Heart left ventricle (tissue), 16 donors: Measurements from ENCODE around the gene MAGI1. TPM values are rescaled to one million over a fixed set of nuclear protein-coding genes. Genes with fewer than 3 reads are reported as not detected.

Experiments
- ATAC-seq, 4 donors: fragments of 200-7000 bp; cut with Tn5 transposase; one replicate each; pipeline ENCODE4 v1.9.1; 2020 to 2022; ENCODE audit warnings: moderate library complexity in 4 of 4, mild to moderate bottlenecking in 3 of 4, moderate number of reproducible peaks in 1 of 4
- DNase-seq, 5 donors: peaks; one replicate each; pipeline ENCODE4 v3.0.0-alpha.2; 2020
- H3K27ac ChIP-seq, 12 donors: fragments of 200-600 bp; sonication (generic) in 4 of 12; one replicate each; pipeline versions ENCODE4 v1.5.0 to v1.8.0; 2016 to 2022; ENCODE audit warnings: mild to moderate bottlenecking in 2 of 12
- H3K27me3 ChIP-seq, 9 donors: fragments of 200-600 bp; sonication (generic) in 2 of 9; one replicate each; pipeline versions ENCODE4 v1.5.1 to v1.8.0; 2016 to 2022; ENCODE audit warnings: mild to moderate bottlenecking in 3 of 9
- H3K36me3 ChIP-seq, 9 donors: fragments of 200-600 bp; sonication (generic) in 2 of 9; one replicate each; pipeline versions ENCODE4 v1.5.0 to v1.8.0; 2018 to 2022; ENCODE audit warnings: mild to moderate bottlenecking in 2 of 9
- H3K4me1 ChIP-seq, 12 donors: fragments of 200-600 bp; sonication (generic) in 4 of 12; one replicate each; pipeline versions ENCODE4 v1.5.0 to v1.8.0; 2016 to 2022; ENCODE audit warnings: mild to moderate bottlenecking in 3 of 12
- H3K4me3 ChIP-seq, 12 donors: fragments of 200-600 bp; sonication (generic) in 4 of 12; one replicate each; pipeline versions ENCODE4 v1.5.0 to v1.8.0; 2017 to 2022; ENCODE audit warnings: mild to moderate bottlenecking in 9 of 12, moderate library complexity in 4 of 12
- H3K9me3 ChIP-seq, 12 donors: fragments of 200-600 bp; sonication (generic) in 4 of 12; one replicate each; pipeline versions ENCODE4 v1.5.0 to v1.8.0; 2016 to 2022; ENCODE audit warnings: mild to moderate bottlenecking in 1 of 12
- POLR2A ChIP-seq, 2 donors: fragments of 450-650 bp; IDR thresholded peaks; one replicate each; pipeline ENCODE4 v1.6.1; 2017; ENCODE audit warnings: antibody characterized with exemption in 2 of 2, mild to moderate bottlenecking in 2 of 2, moderate library complexity in 2 of 2
- WGBS, 4 donors: extraction: QIAGEN DNeasy Blood & Tissue Kit in 2 of 4; methylation state at CpG; one replicate each; pipeline versions ENCODE4 v1.1.5 to v1.1.7; 2013 to 2018; 5-methylcytosine and 5-hydroxymethylcytosine counted together
- intact Hi-C, 10 donors: fragments of 100-400 bp; cut with DNase I; formaldehyde crosslinking; loops; one replicate each; pipeline versions ENCODE4 v1.11.1 to v1.14.2; 2022
- polyA plus RNA-seq, 2 donors: library from polyadenylated mRNA; stranded (reverse); fragments of 200-250 nt; gene quantifications; one replicate each; pipeline ENCODE4 v1.2.3, GENCODE V29; 2013
- total RNA-seq, 9 donors: library from RNA; depleted of rRNA in 2 of 9; stranded (reverse); fragments of >200 nt in 2 of 9; fragmentation: NEBNext Ultra II Directional in 3 of 9; extraction: Animal tissue kit (Norgen Biotek cat#: 25700) in 3 of 9; gene quantifications; one replicate each; pipeline versions ENCODE4 v1.1.0 to v1.2.4, GENCODE V29; 2016 to 2023
- TF ChIP-seq, protein P1 (sequence below), 12 donors: fragments of 200-600 bp; sonication (generic) in 4 of 12; IDR thresholded peaks; one replicate each; pipeline versions ENCODE4 v1.5.0 to v1.8.0; 2018 to 2022; ENCODE audit warnings: antibody characterized with exemption in 12 of 12, mild to moderate bottlenecking in 5 of 12
- donor health status: ischemic (EF 13 %, LVEDD 7.1; RV severe dilation, severe dysfunction).
- donor health status: healthy with polysubstance abuse.
- donor health status: DM: no; HTN: yes; CAD: no.
- donor health status: DM: no; HTN: no; CAD: no.
- donor health status: ischemic (EF 25% LVEDD 6.9; RV normal size, moderate dysfunction).
- donor health status: ischemic (EF 25% LVEDD 5.7; RV mildly dilated, moderate dysfunction).
- donor health status: healthy.
- donor health status: DM: yes; HTN: yes; CAD: no.
- donor health status: ischemic (EF 35%, LVEDD 5.7; RV mildly dilated, moderate dysfunction).
- donor health status: nonischemic (EF 11% LVEDD 7.7; RV severe dilation, severe dysfunction).
- donor health status: DM: yes; HTN: yes; CAD: no.
- donor health status: PGD.
- donor health status: ischemic (EF 29% LVEDD 5.4; RV normal size, mild dysfunction).
- donor health status: nonischemic (EF 23%, LVEDD 6.1; RV moderate dilation, normal function).

The MAGI1 gene
- total and polyA plus RNA-seq, 11 donors, result 18.5 to 52.1 (median 31.4) TPM

DNA sequence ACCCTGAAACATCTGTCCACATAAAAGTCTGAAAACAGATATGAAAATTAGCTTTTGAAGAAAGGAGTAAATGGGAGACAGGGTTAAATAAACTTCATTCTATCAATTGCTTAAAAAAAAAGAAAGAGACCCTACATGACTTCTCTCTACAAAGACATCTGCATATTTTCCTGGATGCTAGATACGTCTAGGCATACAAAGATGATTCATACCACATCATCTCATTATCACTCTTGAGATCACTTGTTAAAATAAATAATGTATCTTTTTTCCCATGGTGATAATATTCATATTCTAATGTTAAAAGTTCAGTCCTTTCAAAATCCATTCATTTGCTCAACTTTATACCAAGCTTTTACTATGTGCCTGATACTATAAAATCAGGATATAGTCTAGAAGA is 295.8 kb downstream of the MAGI1 start:
- H3K4me1 ChIP-seq, result peaks cover 0 to 18% (median 2%) of the 10 kb centered on the region in 12 donors
- H3K9me3 ChIP-seq, result no peaks in the 10 kb centered on the region
- no peak for ATAC-seq
- 74 to 80% (median 78%) methylated on average over 1 of the region's 1 CpG for WGBS, 4 donors
- intact Hi-C loops, result loop anchor here in 1 of 10 donors (10.0 kb wide), 1 partner anchor 408 kb away; no protein-coding TSS in a partner anchor
- no peak overlapping the region for H3K27ac ChIP-seq
- DNase-seq, result no peak
- H3K36me3 ChIP-seq, result no peaks in the 10 kb centered on the region
- H3K4me3 ChIP-seq, result no peak overlapping the region
- TF ChIP-seq POLR2A (IDR thresholded peaks at IDR 0.05), result no peak
- TF ChIP-seq, protein P1, sequence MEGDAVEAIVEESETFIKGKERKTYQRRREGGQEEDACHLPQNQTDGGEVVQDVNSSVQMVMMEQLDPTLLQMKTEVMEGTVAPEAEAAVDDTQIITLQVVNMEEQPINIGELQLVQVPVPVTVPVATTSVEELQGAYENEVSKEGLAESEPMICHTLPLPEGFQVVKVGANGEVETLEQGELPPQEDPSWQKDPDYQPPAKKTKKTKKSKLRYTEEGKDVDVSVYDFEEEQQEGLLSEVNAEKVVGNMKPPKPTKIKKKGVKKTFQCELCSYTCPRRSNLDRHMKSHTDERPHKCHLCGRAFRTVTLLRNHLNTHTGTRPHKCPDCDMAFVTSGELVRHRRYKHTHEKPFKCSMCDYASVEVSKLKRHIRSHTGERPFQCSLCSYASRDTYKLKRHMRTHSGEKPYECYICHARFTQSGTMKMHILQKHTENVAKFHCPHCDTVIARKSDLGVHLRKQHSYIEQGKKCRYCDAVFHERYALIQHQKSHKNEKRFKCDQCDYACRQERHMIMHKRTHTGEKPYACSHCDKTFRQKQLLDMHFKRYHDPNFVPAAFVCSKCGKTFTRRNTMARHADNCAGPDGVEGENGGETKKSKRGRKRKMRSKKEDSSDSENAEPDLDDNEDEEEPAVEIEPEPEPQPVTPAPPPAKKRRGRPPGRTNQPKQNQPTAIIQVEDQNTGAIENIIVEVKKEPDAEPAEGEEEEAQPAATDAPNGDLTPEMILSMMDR (IDR thresholded peaks at IDR 0.05), result no peak
- H3K27me3 ChIP-seq, result no peaks in the 10 kb centered on the region

DNA sequence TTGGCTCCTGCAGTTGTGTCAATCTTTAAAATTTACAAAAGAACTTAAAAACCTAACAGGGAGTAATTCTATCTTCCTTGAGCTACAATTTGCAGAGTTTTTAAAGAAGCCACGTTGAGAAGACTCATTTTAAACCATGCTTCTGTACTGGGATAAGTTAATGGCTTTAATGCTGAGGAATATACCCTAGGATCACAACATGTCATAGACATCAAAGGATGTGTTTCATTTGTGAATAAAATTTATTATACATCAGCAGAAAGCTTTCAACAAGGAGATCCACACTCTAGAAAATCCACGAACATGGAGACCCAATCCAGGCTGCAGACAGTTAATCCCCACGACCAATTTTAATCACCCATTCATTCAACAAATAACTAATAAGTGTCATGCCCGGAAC is 297.2 kb downstream of the MAGI1 start:
- Histone ChIP-seq H3K9me3 (no peaks in the 10 kb centered on the region), H3K4me1 (peaks cover 0 to 16% (median 2%) of the 10 kb centered on the region in 12 donors), H3K27ac (no peak overlapping the region), H3K4me3 (no peak overlapping the region), H3K36me3 (no peaks in the 10 kb centered on the region), H3K27me3 (no peaks in the 10 kb centered on the region)
- intact Hi-C loops, result loop anchor here in 1 of 10 donors (10.0 kb wide), 1 partner anchor 407 kb away; no protein-coding TSS in a partner anchor
- ATAC-seq (no peak), DNase-seq (no peak)
- no peak for TF ChIP-seq POLR2A (IDR thresholded peaks at IDR 0.05)
- TF ChIP-seq, protein P1 (IDR thresholded peaks at IDR 0.05), result no peak
- WGBS, 4 donors, result 88 to 93% (median 90%) methylated on average over 4 of the region's 4 CpGs

DNA sequence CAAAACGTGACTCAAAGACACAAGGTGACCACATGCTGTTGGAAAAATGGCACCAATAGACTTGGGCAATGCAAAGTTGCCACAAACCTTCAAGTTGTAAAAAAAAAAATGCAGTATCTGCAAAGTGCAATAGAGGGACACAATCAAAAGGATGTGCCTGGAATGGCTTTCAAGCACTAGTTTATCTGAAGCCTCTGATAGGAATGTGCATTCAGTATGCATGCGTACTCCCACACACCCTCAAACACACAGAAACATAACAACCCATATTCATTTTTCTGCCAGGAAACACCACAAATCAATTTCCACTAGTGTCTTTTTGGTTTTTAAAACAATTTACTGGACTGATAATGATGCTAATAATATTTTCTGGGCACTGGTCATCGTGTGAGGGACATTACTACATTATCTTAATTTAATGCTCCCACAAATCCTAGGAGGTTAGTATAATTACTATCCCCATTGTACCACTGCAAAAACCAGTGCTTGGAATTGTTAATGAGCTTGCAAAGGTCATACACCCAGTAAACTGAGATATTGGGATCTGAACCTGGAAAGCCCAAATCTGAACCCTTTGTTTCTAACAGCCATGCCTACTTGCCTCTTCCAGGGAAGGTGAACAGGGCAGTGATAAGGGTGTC is 298.7 kb downstream of the MAGI1 start:
- no peak for TF ChIP-seq POLR2A (IDR thresholded peaks at IDR 0.05)
- TF ChIP-seq, protein P1 (IDR thresholded peaks at IDR 0.05), result no peak
- ATAC-seq (no peak), DNase-seq (no peak)
- no peak overlapping the region for H3K27ac ChIP-seq
- H3K4me3 ChIP-seq, result no peak overlapping the region
- H3K4me1 ChIP-seq, result peaks cover 0 to 16% (median 2%) of the 10 kb centered on the region in 12 donors
- no peaks in the 10 kb centered on the region for H3K36me3 ChIP-seq
- intact Hi-C loops, result loop anchor here in 6 of 10 donors (10.0 kb wide), 6 partner anchors 65 to 1215 kb away; no protein-coding TSS in a partner anchor
- no peaks in the 10 kb centered on the region for H3K27me3 ChIP-seq
- 45 to 49% (median 47%) methylated on average over 3 of the region's 3 CpGs for WGBS, 4 donors
- H3K9me3 ChIP-seq, result no peaks in the 10 kb centered on the region

DNA sequence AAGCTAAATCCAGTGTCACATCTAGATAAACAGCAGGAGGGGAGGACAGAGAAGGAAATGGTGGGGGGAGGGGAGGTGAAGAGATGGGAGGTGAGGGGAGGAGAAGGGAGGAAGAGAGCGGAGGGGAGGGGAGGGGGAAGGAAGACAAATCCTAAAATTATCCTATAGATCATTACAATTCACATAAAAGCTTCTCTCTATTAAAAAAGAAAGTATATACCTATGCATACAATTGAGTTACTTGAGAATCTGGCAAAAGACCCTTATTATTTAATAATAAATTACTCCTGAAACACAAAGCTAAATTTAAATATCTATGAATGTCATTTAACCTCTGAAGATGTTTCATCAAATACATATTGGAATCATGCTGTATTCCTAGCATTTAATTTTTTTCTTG is 303.9 kb downstream of the MAGI1 start:
- TF ChIP-seq, protein P1 (IDR thresholded peaks at IDR 0.05), result no peak
- TF ChIP-seq POLR2A (IDR thresholded peaks at IDR 0.05), result no peak
- WGBS, 4 donors, result 76 to 91% (median 81%) methylated on average over 1 of the region's 1 CpG
- no peak overlapping the region for H3K27ac ChIP-seq
- peaks cover 0 to 25% (median 16%) of the 10 kb centered on the region in 12 donors for H3K4me1 ChIP-seq
- H3K36me3 ChIP-seq, result no peaks in the 10 kb centered on the region
- intact Hi-C loops, result loop anchor here (5.0 to 10.0 kb wide), 8 partner anchors 60 to 1210 kb away; no protein-coding TSS in a partner anchor
- no peaks in the 10 kb centered on the region for H3K27me3 ChIP-seq
- no peak overlapping the region for H3K4me3 ChIP-seq
- no peaks in the 10 kb centered on the region for H3K9me3 ChIP-seq
- ATAC-seq (no peak), DNase-seq (no peak)
